ENCODE measurements around the gene CACNB1.
A peak's percentile ranks its signal among the peaks of the same experiment; 100 is the strongest.

CACNB1 gene

DNA sequence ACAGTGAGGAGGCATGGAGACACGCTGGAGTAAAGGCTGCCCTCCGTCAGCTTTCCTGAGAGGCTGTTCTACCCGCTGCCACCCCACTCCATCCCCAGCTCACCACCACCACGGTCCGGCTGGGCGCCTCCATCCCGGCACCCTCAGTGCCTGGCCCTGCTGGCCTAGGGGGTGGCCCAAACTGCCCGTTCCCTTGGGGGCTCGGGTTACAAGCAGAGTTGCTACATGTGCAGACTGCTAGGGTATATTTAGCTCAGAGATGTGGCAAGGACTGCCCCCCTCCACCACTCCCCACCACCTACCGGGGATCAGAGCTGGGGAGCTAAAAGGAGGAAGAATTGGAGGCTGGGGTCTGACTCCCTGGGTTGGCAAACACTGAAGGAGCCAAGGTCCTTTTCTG lies 4.1 kb downstream of the CACNB1 start:
- Mint-ChIP-seq H3K27me3 (no peaks in the 10 kb centered on the region), H3K4me1 (peaks cover 33% of the 10 kb centered on the region), H3K36me3 (peaks cover 18% of the 10 kb centered on the region), H3K4me3 (no peak overlapping the region), H3K27ac (no peak overlapping the region), H3K9me3 (no peaks in the 10 kb centered on the region)
- CTCF ChIA-PET, result interaction anchor here (1.2 to 3.7 kb wide), 3 partner anchors 19 to 51 kb away, joined by 3 to 13 read pairs (median 4); no protein-coding TSS in a partner anchor
- no peak for DNase-seq

DNA sequence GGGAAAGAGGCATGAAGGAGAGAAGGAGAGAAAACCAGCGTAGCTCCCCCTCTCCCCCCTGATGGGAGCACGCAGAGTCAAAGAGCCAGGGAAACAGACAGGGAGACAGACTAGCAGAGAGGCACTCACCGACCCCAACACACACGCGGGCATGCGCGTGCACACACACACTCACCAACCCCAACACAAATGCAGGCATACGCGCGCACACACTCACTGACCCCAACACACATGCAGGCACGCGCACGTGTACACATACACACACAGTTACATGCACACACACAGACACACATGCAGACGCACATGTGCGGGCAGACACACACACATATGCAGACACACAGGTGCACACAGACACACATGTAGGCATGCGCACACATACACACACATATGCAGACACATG lies 4.6 kb downstream of the CACNB1 start:
- peaks cover 29% of the 10 kb centered on the region for H3K4me1 Mint-ChIP-seq
- H3K27ac Mint-ChIP-seq, result no peak overlapping the region
- no peak for DNase-seq
- CTCF ChIA-PET, result interaction anchor here (1.2 to 3.7 kb wide), 4 partner anchors 18 to 51 kb away, joined by 3 to 13 read pairs (median 4); no protein-coding TSS in a partner anchor
- H3K36me3 Mint-ChIP-seq, result peaks cover 18% of the 10 kb centered on the region
- no peaks in the 10 kb centered on the region for H3K27me3 Mint-ChIP-seq
- no peaks in the 10 kb centered on the region for H3K9me3 Mint-ChIP-seq
- no peak overlapping the region for H3K4me3 Mint-ChIP-seq

DNA sequence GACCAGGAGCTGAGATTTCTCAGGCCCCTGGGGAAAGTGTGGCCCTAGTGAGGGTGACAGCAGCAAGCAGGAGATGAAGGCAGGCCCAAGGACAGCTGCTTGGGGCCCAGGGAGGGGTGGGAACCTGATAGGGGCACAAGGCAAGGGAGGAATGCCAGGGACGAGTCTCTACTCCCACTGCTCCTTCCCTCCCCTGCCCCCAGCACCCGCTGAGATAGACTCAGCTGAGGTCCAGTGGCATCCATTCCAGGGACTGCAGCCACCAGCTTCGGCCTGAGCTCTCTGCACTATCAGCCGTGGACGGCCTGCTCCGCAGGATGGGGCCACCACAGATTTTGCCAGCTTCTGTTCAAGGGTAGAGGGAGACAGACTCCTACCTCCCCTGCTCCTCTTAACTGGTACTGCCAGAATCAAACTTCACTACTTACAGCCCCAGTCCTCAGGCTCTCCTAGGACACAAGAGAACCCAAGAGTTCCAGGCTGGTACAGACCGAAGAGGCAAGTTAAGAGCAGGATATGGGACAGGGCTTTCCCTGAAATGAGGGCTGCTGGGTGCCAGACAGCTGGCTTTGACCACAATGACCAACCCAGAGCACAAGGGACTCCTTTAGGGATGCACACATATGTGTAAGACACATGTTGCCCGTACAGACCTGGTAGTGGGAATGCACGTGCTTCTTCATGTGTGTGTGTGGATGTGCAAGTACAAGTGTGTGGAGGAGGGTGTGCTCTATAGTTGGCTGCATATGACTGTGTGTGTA lies 5.5 kb downstream of the CACNB1 start:
- Mint-ChIP-seq H3K4me1 (peaks cover 35% of the 10 kb centered on the region), H3K27me3 (no peaks in the 10 kb centered on the region), H3K27ac (no peak overlapping the region), H3K4me3 (no peak overlapping the region), H3K9me3 (no peaks in the 10 kb centered on the region), H3K36me3 (peaks cover 22% of the 10 kb centered on the region)
- CTCF ChIA-PET, result interaction anchor here (0.7 to 1.5 kb wide), 5 partner anchors 17 to 209 kb away, joined by 3 to 4 read pairs (median 4); no protein-coding TSS in a partner anchor
- DNase-seq, result no peak

DNA sequence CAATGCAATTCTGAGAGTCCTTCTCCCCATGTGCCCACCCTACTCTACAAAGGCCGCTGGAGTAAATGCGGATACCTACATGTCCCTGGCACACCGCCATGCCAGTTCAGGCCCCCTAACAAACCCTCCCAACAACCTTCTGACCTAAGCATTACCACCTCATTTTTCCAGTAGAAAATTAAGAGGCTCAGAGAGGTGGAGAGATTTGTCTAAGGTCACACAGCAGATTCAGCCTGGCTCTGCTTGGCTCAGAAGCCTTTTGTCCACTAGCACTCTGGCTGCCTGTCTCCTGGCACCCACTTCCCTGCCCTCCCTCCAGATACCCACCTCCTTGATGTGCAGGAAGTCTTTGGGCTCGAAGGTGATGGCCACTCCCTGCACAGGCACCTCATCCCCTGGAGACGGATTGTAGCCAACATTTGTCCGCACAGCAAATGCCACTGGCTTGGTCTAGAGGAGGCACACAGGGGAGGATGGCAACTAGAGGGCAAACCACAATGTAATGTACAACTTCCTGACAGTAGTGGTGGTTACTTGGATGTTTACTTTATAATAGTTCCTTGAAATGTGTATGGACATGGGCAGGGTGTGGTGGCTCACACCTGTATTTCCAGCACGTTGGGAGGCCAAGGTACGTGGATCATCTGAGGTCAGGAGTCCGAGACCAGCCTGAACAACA lies 10.2 kb downstream of the CACNB1 start:
- DNase-seq, result no peak
- H3K4me3 Mint-ChIP-seq, result no peak overlapping the region
- no peak overlapping the region for H3K27ac Mint-ChIP-seq
- H3K36me3 Mint-ChIP-seq, result peaks cover 31% of the 10 kb centered on the region
- no peaks in the 10 kb centered on the region for H3K27me3 Mint-ChIP-seq
- no peaks in the 10 kb centered on the region for H3K9me3 Mint-ChIP-seq
- peaks cover 8% of the 10 kb centered on the region for H3K4me1 Mint-ChIP-seq
- CTCF ChIA-PET, result no interaction called here

DNA sequence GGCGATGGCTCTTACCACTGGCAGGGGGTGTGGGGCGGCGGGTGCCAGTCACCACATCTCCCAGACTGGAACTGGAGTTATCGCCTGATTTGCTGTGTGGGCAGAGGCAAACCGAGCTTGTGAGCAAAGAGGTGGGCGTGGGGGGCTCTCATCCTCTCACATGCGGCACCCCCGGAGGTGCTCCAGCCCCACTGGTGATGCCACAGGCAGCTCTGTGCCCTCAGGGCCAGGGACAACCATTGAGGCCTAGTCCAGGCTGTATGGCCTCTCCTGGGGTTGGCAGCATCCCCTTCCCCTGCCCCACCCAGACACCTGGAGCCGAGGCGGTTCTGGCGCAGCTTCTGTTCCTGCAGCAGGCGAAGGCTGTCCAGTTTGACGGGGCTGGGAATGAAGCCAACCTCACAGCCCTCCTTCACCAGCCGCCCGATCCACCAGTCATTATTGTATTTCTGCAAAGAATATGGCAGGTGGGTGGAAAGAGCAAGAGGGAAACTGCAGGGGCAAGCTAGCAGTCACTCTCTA lies 10.9 kb downstream of the CACNB1 start:
- H3K27ac Mint-ChIP-seq, result no peak overlapping the region
- H3K4me3 Mint-ChIP-seq, result no peak overlapping the region
- DNase-seq, result no peak
- CTCF ChIA-PET, result interaction anchor here (1.3 kb wide), 1 partner anchor 12 kb away, joined by 3 read pairs; no protein-coding TSS in a partner anchor
- no peaks in the 10 kb centered on the region for H3K9me3 Mint-ChIP-seq
- H3K36me3 Mint-ChIP-seq, result peaks cover 27% of the 10 kb centered on the region
- no peaks in the 10 kb centered on the region for H3K27me3 Mint-ChIP-seq
- peaks cover 7% of the 10 kb centered on the region for H3K4me1 Mint-ChIP-seq

DNA sequence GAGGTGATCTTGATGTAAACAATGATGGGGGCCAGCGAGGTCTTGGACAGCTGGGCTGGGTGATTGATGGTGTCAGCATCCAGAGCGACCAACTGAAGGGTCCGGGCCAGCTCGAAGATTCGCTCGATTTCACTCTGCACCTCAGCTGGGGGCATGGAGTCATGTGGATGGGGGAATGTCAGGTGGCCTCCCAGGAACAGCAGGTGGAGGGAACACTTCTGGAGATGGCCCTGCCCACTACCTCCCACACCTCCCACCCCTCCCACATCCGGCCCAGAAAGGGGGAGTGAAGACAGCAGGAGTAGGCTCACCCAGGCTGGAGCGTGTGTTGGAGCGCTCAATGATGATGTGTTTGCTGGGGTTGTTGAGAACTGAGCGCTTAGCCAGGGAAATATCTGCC lies 13.7 kb downstream of the CACNB1 start:
- DNase-seq, result no peak
- Mint-ChIP-seq H3K36me3 (peaks cover 26% of the 10 kb centered on the region), H3K27me3 (no peaks in the 10 kb centered on the region), H3K9me3 (no peaks in the 10 kb centered on the region), H3K27ac (no peak overlapping the region), H3K4me3 (no peak overlapping the region), H3K4me1 (peaks cover 7% of the 10 kb centered on the region)
- CTCF ChIA-PET, result interaction anchor here (1.0 to 3.0 kb wide), 2 partner anchors 9 to 62 kb away, joined by 3 to 16 read pairs; no protein-coding TSS in a partner anchor

DNA sequence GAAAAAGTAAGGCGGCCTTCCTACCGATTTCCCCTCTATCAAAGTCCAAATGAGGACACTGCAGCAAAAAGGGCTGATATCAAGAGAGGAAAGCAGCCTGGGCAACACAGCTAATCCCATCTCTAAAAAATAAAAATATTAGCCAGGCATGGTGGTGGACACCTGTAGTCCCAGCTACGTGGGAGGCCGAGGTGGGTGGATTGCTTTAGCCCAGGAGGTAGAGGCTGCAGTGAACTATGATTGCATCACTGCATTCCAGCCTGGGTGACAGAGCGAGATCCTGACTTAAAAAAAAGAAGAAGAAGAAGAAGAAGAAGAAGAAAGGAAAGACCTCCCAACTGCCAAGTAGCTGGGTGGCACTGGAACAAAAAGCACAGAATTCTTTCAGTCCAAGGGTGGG lies 14.4 kb downstream of the CACNB1 start:
- CTCF ChIA-PET, result interaction anchor here (1.0 to 3.0 kb wide), 3 partner anchors 8 to 62 kb away, joined by 3 to 16 read pairs (median 3); no protein-coding TSS in a partner anchor
- peaks cover 7% of the 10 kb centered on the region for H3K4me1 Mint-ChIP-seq
- H3K4me3 Mint-ChIP-seq, result no peak overlapping the region
- H3K27me3 Mint-ChIP-seq, result no peaks in the 10 kb centered on the region
- H3K36me3 Mint-ChIP-seq, result peaks cover 29% of the 10 kb centered on the region
- no peaks in the 10 kb centered on the region for H3K9me3 Mint-ChIP-seq
- no peak overlapping the region for H3K27ac Mint-ChIP-seq
- DNase-seq, result no peak

DNA sequence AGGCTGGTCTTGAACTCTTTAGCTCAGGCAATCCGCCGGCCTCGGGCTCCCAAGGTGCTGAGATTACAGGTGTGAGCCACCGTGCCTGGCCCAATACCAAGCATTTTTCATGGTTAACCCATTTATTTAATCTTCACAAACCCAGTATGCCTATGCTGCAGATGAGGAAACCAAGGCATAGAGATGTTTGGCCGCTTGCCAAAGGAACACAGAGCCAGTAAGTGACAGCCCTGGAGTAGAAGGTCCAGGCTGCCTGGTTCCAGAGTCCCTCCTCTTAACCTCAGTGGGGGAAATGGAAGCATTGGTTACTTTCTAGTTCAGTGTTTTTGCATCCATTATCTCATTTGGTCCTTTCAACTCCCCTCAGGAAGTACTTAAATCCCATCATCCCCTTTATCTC lies 16.2 kb downstream of the CACNB1 start:
- CTCF ChIA-PET, result no interaction called here
- Mint-ChIP-seq H3K4me1 (no peaks in the 10 kb centered on the region), H3K27me3 (no peaks in the 10 kb centered on the region), H3K4me3 (no peak overlapping the region), H3K27ac (no peak overlapping the region), H3K36me3 (peaks cover 38% of the 10 kb centered on the region), H3K9me3 (no peaks in the 10 kb centered on the region)
- DNase-seq, result no peak

DNA sequence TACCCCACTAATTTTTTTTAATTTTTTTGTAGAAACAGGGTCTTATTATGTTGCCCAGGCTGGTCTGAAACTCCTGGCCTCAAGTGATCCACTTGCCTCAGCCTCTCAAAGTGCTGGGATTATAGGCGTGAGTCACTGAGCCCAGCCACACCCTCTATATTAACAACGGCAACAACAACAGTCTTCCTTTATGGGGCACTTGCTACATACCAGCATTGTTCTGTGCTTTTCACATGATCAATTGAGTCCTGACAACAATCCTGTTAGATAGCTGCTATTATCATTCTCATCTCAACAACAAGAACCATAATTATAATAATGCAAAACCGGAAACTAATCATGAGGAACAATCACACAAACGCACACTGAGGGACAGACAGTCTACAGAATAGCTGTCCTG lies 18.9 kb downstream of the CACNB1 start:
- Mint-ChIP-seq H3K9me3 (no peaks in the 10 kb centered on the region), H3K4me3 (no peak overlapping the region), H3K27ac (no peak overlapping the region), H3K36me3 (peaks cover 28% of the 10 kb centered on the region), H3K27me3 (no peaks in the 10 kb centered on the region), H3K4me1 (peaks cover 1% of the 10 kb centered on the region)
- CTCF ChIA-PET, result interaction anchor here (7.5 kb wide), 1 partner anchor 15 kb away, joined by 121 read pairs; the partner anchor contains the start of gene ARL5C
- no peak for DNase-seq

DNA sequence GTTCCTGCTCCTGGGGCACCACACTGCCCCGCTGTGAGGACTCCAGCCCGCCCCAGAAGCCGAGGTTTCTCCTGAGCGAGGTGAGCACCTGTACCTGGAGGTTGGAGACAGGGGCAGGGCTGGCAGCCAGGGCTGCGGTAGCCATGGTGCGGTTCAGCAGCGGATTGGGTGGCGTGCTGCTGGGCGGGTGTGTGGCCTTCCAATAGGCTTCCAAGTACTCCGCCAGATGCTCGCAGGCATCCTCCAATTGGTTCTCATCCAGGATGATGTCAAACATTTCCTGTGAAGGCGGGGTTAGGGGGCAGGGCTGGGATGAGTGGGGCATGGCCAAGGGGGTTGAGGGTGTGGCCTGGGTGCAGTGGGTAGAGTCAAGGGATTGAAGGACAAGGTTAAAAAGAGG lies 20.2 kb downstream of the CACNB1 start:
- CTCF ChIA-PET, result interaction anchor here (1.6 to 7.5 kb wide), 3 partner anchors 13 to 194 kb away, joined by 6 to 121 read pairs (median 55); partner anchors contain the start of gene ARL5C
- Mint-ChIP-seq H3K4me3 (no peak overlapping the region), H3K27me3 (no peaks in the 10 kb centered on the region), H3K9me3 (no peaks in the 10 kb centered on the region), H3K36me3 (peaks cover 20% of the 10 kb centered on the region), H3K4me1 (peaks cover 14% of the 10 kb centered on the region), H3K27ac (no peak overlapping the region)
- no peak for DNase-seq

DNA sequence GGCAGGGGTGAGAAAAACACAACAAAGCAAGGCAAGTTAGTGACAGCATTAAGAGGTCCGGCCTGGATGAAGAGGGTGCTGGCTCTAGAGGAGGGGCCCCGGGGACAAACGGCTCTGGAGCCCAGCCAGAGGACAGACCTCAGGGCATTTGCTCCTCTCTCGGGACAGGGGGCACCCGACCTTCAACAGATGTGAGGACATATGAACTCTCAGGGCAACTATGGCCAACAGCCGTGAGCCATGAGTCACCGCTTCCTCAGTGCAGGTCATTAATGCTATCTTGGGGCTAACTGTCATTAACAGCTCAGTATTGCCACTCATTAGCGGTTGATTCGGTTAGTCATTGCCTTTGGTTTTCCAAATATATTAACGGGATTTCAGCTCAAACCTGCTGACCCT lies 21.8 kb downstream of the CACNB1 start:
- H3K27me3 Mint-ChIP-seq, result peaks cover 13% of the 10 kb centered on the region
- H3K9me3 Mint-ChIP-seq, result no peaks in the 10 kb centered on the region
- peaks cover 20% of the 10 kb centered on the region for H3K36me3 Mint-ChIP-seq
- H3K27ac Mint-ChIP-seq, result no peak overlapping the region
- H3K4me1 Mint-ChIP-seq, result peaks cover 21% of the 10 kb centered on the region
- CTCF ChIA-PET, result interaction anchor here (0.9 to 7.5 kb wide), 17 partner anchors 8 to 414 kb away, joined by 3 to 121 read pairs (median 6); partner anchors contain the start of gene ARL5C
- DNase-seq, result no peak
- H3K4me3 Mint-ChIP-seq, result no peak overlapping the region

DNA sequence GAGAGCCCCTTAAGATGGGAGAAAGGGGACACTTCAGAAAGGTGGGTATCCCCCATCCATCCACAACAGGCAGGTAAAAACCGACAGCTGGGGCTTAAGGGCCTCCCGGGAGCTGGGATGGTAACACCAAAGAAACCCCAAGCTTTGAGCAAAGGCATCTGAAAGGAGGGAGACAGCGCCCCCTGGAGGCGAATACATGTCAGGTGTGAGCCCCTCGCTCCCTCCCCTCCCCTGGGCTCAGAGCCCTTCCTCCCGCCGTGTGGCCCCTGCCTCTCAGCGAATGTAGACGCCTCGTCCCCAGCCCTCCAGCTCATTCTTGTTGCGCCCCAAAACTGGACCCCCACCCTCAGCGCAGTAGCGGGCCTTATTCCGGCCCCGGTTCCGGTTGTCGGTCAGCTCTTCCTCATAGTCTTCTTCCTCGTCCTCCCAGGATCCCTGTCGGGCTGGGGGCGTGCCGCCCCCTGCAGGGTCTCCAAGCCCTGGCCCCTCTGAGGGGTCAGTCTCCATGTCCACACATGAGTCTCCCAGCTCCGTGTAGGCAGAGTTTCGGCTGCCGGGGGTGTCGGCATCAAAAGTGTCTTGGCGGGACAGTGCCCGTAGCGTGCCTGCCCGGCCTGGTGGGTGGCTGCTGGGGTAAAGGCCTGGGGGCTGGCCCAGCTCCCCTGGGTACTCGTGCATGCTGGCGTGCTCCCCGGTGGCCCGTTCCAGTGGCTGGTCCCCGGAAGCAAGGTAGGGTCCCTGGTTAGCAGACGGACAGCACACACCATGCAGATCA lies 22.4 kb downstream of the CACNB1 start:
- DNase-seq, result peak; percentile 86
- Mint-ChIP-seq H3K9me3 (no peaks in the 10 kb centered on the region), H3K27me3 (peaks cover 19% of the 10 kb centered on the region), H3K4me3 (no peak overlapping the region), H3K4me1 (peaks cover 26% of the 10 kb centered on the region), H3K36me3 (peaks cover 20% of the 10 kb centered on the region), H3K27ac (peak overlapping the region; percentile 37)
- CTCF ChIA-PET, result interaction anchor here (0.6 to 7.5 kb wide), 34 partner anchors 8 to 413 kb away, joined by 3 to 121 read pairs (median 4); partner anchors contain the start of genes ARL5C and RPL19

DNA sequence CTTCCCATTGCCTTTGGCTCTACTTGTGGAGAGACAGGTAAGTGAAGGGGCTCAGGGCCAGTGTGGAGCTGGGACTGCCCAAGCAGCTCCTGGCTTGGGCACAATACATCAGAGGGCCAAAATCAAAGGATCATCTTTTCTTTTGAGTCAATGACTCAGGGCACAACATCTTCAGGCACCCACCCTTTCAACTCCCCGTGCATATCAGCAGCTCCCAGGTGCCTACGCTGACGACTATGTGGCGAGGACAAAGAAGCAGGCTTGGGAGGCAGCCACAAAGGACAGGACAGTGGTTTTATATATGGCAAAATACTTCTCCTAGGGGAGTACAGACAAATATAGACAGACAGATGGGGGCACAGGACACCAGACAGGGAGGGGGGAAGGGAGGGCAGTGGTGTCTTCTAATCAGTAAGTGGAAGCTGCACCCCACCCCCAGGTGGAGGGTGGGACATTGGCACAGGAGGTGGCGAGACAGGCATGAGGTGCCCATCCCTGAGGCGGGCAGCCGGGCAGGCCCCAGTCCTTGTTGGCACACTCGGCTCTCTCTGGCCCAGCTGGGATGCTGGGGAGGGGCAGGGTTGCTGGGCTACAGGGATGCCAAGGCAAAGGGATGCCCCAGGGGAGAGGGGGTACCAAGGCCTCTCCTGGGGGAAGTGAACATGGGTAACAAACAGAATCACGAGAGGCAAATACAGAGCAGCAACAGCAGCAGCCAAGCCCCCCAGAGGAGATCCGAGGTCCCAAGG lies 23.8 kb downstream of the CACNB1 start:
- peaks cover 30% of the 10 kb centered on the region for H3K4me1 Mint-ChIP-seq
- H3K4me3 Mint-ChIP-seq, result no peak overlapping the region
- peaks cover 22% of the 10 kb centered on the region for H3K36me3 Mint-ChIP-seq
- CTCF ChIA-PET, result interaction anchor here (0.6 to 7.5 kb wide), 14 partner anchors 10 to 199 kb away, joined by 3 to 121 read pairs (median 8); partner anchors contain the start of genes ARL5C and RPL19
- peaks cover 3% of the 10 kb centered on the region for H3K9me3 Mint-ChIP-seq
- H3K27ac Mint-ChIP-seq, result peak overlapping the region; percentile 6
- peaks cover 33% of the 10 kb centered on the region for H3K27me3 Mint-ChIP-seq
- DNase-seq, result no peak

Data from activated naive CD4-positive, alpha-beta T cell treated with anti-CD3 and anti-CD28 coated beads, Interleukin-2, amount 10 ng/mL, durations not matched to agents 7 days and 5 days (primary cell).